ENCODE data around the gene MAN1A1.

MAN1A1 gene

DNA sequence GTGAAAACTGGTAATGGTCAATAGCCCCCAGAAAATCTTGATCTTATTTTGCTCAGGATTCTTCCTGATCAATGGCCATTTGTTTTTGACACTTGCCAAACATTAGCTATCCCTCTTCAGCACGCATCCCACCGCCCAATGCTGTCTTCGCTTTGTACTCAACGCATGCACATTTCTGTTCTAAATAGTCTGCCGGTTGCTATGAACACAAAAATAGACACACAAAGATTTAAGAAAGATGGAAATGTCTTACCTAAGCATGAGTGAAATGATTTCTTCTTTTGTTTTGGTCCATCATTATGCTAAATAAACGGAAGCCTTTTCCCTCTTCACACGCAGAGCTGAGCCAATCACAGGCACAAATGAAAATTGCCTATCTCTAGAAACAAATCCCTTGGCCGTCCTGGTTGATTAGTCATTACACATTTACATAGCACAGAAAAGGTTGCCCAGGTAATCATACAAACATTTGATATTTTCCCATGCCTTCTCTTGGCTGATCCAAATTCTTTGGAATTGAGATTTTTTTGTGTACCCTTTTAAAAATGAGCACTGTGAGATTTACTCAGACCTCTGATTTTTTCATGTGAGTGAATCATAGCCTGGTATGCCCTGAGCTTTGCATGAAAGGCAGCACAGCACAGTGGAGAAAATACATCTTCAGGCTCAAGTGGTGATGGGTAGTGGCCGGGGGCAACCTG is 200.6 kb downstream of the MAN1A1 start:
- DNase-seq (ENCODE audit: extremely low read depth, low read depth): no peak
- TF ChIP-seq, protein P1, sequence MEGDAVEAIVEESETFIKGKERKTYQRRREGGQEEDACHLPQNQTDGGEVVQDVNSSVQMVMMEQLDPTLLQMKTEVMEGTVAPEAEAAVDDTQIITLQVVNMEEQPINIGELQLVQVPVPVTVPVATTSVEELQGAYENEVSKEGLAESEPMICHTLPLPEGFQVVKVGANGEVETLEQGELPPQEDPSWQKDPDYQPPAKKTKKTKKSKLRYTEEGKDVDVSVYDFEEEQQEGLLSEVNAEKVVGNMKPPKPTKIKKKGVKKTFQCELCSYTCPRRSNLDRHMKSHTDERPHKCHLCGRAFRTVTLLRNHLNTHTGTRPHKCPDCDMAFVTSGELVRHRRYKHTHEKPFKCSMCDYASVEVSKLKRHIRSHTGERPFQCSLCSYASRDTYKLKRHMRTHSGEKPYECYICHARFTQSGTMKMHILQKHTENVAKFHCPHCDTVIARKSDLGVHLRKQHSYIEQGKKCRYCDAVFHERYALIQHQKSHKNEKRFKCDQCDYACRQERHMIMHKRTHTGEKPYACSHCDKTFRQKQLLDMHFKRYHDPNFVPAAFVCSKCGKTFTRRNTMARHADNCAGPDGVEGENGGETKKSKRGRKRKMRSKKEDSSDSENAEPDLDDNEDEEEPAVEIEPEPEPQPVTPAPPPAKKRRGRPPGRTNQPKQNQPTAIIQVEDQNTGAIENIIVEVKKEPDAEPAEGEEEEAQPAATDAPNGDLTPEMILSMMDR (IDR thresholded peaks at IDR 0.05; ENCODE audit: low read depth, low read length): no peak

DNA sequence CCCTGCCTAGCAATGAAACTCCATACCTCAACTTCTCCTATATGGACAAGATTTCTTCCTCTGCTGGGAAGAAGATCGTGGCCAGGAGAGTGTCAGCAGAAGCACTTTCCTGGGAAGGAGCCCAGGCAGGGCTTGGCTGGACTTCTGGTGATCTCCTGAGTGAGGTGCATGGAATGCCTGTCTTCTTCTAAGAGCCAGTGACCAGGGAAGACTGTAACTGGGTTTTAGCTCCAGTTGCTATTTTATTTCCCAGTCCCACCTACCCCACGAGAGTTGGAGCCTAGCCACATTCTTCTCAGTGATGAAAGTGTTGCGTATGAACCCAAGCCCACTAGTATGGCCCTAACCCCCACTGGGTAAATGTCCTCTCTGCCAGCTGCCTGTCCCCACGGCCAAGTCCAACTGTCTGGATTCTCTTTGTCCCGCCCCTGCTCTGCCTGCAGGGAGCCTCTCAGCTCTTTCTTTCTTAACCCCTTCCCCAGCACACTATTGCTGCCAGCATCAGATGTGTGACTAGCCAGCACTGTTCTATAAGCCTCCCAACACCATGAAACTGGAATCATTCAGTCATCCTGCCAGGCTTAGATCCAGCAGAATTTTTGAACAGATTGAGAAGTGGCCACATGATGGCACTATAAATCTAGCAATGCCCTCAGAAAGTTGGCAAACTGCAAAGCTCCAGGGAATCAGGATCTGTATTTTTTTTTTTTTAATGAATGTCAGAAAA is 201.3 kb downstream of the MAN1A1 start:
- DNase-seq (ENCODE audit: extremely low read depth, low read depth): peak; percentile 70
- TF ChIP-seq, protein P1 (IDR thresholded peaks at IDR 0.05; ENCODE audit: low read depth, low read length): peak; percentile 59

DNA sequence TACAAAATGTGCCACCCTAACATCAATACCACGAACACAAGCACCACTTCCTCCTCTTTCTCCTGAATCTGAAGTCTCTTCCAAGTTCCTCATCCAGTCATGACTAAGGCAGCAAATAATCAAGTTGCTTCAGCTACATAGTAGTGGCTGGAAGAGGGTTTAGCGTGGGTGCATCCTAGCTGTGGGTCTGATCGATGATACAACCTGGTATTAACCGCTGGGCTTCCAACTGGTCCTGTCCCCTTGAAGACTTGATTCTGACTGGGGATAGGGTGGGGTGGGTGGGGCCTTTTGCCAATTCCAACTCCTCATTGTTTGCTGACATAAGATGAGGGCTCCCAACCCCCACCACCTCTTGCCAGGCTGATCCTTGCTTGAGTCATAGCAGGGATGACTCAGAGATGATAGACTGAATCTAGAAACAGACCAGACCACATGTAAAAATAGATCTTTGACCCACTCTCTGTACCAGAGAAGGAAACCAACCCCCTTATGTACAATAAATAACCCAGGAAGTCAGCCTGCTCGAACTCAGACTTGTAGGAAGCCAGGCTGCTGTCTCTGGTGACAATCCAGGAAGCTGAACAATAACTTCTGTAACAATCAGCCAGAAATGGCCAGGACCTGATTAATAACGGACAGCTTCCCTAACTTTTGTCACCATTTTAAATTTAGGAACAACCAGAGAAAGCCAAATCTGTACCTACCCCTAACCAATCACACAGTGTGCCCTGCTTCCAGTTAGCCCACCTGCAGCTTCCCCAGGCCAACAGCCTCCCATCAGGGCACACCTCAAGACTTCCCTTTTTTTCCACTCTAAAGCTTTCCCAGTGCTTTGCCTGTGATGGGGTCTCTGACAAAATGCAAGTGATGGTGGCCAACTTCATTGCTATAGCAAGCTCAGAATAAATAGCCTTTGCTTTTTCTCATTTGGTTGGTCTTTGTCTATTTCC is 202.2 kb downstream of the MAN1A1 start:
- DNase-seq (ENCODE audit: extremely low read depth, low read depth): peak; percentile 75
- TF ChIP-seq, protein P1 (IDR thresholded peaks at IDR 0.05; ENCODE audit: low read depth, low read length): no peak

DNA sequence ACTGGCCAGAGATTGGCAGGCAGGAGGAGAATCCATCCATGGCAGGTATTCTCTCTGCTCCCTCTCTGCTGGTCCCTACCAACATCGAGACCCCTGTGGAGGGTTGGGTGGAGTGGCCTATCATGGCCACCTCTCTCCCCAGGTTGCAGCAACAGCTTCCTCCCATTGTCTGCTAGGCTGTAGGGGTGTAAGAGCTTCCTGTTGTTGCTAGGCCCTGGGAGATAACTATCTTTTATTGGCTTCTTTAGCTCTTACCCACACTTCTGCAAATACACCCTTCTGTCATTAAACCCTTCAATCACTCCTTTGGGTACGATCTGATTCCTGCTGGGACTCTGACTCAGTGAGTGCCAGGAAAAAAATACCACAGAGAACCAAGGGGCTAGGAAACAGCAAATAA is 204.4 kb downstream of the MAN1A1 start:
- TF ChIP-seq, protein P1 (IDR thresholded peaks at IDR 0.05; ENCODE audit: low read depth, low read length): no peak
- DNase-seq (ENCODE audit: extremely low read depth, low read depth): no peak

DNA sequence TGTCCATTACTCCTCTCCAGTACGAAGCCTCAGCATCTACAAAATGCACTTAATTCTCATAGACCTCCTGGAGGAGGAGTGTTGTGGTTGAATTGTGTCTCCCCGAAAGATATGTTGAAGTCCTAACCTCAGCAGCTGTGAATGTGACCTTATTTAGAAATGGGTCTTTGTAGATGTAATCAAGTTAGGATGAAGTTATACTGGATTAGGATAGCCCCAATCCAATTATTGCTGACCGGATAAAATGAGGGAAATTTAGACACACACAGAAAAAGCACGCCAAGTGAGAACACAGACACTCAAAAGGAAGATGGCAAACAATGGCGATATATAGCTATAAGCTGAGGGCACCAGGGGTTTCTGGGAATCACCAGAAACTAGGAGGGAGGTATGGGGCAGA is 206.9 kb downstream of the MAN1A1 start:
- no peak for DNase-seq (ENCODE audit: extremely low read depth, low read depth)
- TF ChIP-seq, protein P1 (IDR thresholded peaks at IDR 0.05; ENCODE audit: low read depth, low read length): no peak

DNA sequence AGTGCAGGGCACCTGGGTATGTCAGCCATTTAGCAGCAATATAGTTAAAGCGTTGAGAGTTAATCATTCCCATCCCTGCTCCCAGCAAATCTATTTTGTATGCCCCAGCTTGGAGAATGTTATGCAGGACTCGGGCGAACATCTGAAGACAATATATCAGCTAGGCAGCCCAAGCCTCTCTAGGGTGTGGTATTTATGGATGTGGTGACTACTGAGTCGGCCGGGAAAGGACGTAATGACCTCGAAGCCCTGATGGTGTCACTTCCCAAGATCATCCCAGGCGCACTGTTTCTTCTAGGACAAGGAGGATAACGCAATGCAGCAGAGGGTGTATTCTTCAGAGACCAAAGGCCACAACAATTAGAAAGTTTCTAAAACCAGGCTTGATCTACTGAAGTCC is 207.5 kb downstream of the MAN1A1 start:
- TF ChIP-seq, protein P1 (IDR thresholded peaks at IDR 0.05; ENCODE audit: low read depth, low read length): no peak
- no peak for DNase-seq (ENCODE audit: extremely low read depth, low read depth)
